Mesendoderm (in vitro differentiated cells): ENCODE measurements around the gene SHC3.

Source experiments
- DNase-seq: peaks from one replicate; pipeline ENCODE4 v3.0.0; 2013
- H2AK5ac ChIP-seq: 2 replicates; pipeline ENCODE4 v1.6.1; 2013; ENCODE audit warnings: low read length, inconsistent platforms
- H2BK120ac ChIP-seq: 2 replicates; pipeline ENCODE4 v1.6.1; 2013; ENCODE audit warnings: low read depth, mild to moderate bottlenecking, low read length, moderate library complexity, mixed read lengths
- H2BK15ac ChIP-seq: replicated peaks from 2 replicates; pipeline ENCODE4 v1.6.1; 2013; ENCODE audit warnings: low read depth, mild to moderate bottlenecking, moderate library complexity
- H2BK5ac ChIP-seq: 2 replicates; pipeline ENCODE4 v1.6.1; 2013; ENCODE audit warnings: low read length, inconsistent platforms
- H3K18ac ChIP-seq: 2 replicates; pipeline ENCODE4 v1.6.1; 2013; ENCODE audit warnings: mild to moderate bottlenecking, low read length, mixed read lengths
- H3K23ac ChIP-seq: one replicate; pipeline ENCODE4 v1.6.1; 2013; ENCODE audit warnings: low read length
- H3K27ac ChIP-seq: 2 replicates; pipeline ENCODE4 v1.5.1; 2013; ENCODE audit warnings: low read depth, mild to moderate bottlenecking, inconsistent platforms, low read length, moderate library complexity
- H3K27me3 ChIP-seq: 2 replicates; pipeline ENCODE4 v1.6.1; 2013; ENCODE audit warnings: low read length, control low read depth, mild to moderate bottlenecking, inconsistent platforms; ENCODE audit not compliant: insufficient read depth, poor library complexity
- H3K36me3 ChIP-seq: 2 replicates; pipeline ENCODE4 v1.6.1; 2013; ENCODE audit warnings: low read length, inconsistent platforms; ENCODE audit not compliant: control insufficient read depth, insufficient read depth
- H3K4ac ChIP-seq: one replicate; pipeline ENCODE4 v1.6.1; 2013; ENCODE audit warnings: low read depth, mild to moderate bottlenecking, low read length, moderate library complexity
- H3K4me1 ChIP-seq: 2 replicates; pipeline ENCODE4 v1.6.1; 2013; ENCODE audit warnings: low read depth, low read length, inconsistent platforms; ENCODE audit not compliant: control insufficient read depth
- H3K4me2 ChIP-seq: 2 replicates; pipeline ENCODE4 v1.6.1; 2013; ENCODE audit warnings: low read length
- H3K4me3 ChIP-seq: 2 replicates; pipeline ENCODE4 v1.5.1; 2013; ENCODE audit warnings: mild to moderate bottlenecking, low read length
- H3K56ac ChIP-seq: one replicate; pipeline ENCODE4 v1.6.1; 2013; ENCODE audit warnings: low read length
- H3K79me1 ChIP-seq: 2 replicates; pipeline ENCODE4 v1.6.1; 2013; ENCODE audit warnings: low read length, inconsistent platforms
- H3K79me2 ChIP-seq: 2 replicates; pipeline ENCODE4 v1.6.1; 2013; ENCODE audit warnings: mild to moderate bottlenecking, low read length; ENCODE audit not compliant: control insufficient read depth, insufficient read depth
- H3K9ac ChIP-seq: 2 replicates; pipeline ENCODE4 v1.6.1; 2013; ENCODE audit warnings: low read length, inconsistent platforms
- H4K5ac ChIP-seq: one replicate; pipeline ENCODE4 v1.6.1; 2013; ENCODE audit warnings: low read length
- H4K8ac ChIP-seq: one replicate; pipeline ENCODE4 v1.6.1; 2013; ENCODE audit warnings: low read depth, mild to moderate bottlenecking, control low read depth, low read length, moderate library complexity
- WGBS: extraction: QIAGEN DNeasy Blood & Tissue Kit; methylation state at CpG from one replicate; pipeline ENCODE4 v1.1.7; 2013; ENCODE audit warnings: low lambda C conversion rate, missing lambda C conversion rate; ENCODE audit not compliant: insufficient coverage; ENCODE audit errors: extremely low coverage; 5-methylcytosine and 5-hydroxymethylcytosine counted together

Gene SHC3

GRCh38 chr9:89194421-89195130 lies 16.0 kb upstream of the SHC3 start:
- Histone ChIP-seq H3K4me1 (no peaks in the 10 kb centered on the region), H2BK120ac (no peak overlapping the region), H2BK5ac (no peak overlapping the region), H4K5ac (no peak overlapping the region), H3K79me1 (no peaks in the 10 kb centered on the region), H3K4ac (no peak overlapping the region), H3K27me3 (no peaks in the 10 kb centered on the region), H3K36me3 (no peaks in the 10 kb centered on the region), H2BK15ac (no peak overlapping the region), H3K4me2 (no peak overlapping the region), H3K9ac (no peak overlapping the region), H3K18ac (no peak overlapping the region), H3K23ac (no peak overlapping the region), H3K56ac (no peak overlapping the region), H2AK5ac (no peak overlapping the region), H3K79me2 (no peaks in the 10 kb centered on the region), H3K4me3 (no peak overlapping the region), H4K8ac (no peak overlapping the region), H3K27ac (no peak overlapping the region)
- no CpG with 5 or more reads among the region's 4 CpGs for WGBS
- peak; percentile 70 for DNase-seq

- no peak overlapping the region for H3K4ac ChIP-seq
- no peak overlapping the region for H3K4me3 ChIP-seq
- no peak overlapping the region for H3K27ac ChIP-seq
- no peak overlapping the region for H3K4me2 ChIP-seq
- H2AK5ac ChIP-seq: no peak overlapping the region
- no peak overlapping the region for H4K8ac ChIP-seq
- H2BK15ac ChIP-seq: no peak overlapping the region
- no peak overlapping the region for H2BK5ac ChIP-seq
- no peaks in the 10 kb centered on the region for H3K79me2 ChIP-seq
- H3K79me1 ChIP-seq: no peaks in the 10 kb centered on the region
- no peak overlapping the region for H3K23ac ChIP-seq
- no peak overlapping the region for H4K5ac ChIP-seq
- no peaks in the 10 kb centered on the region for H3K36me3 ChIP-seq
- no peak overlapping the region for H3K9ac ChIP-seq
- no peak overlapping the region for H3K56ac ChIP-seq
- H3K4me1 ChIP-seq: no peaks in the 10 kb centered on the region
- no peak for DNase-seq
- H2BK120ac ChIP-seq: no peak overlapping the region
- H3K18ac ChIP-seq: no peak overlapping the region
- no peaks in the 10 kb centered on the region for H3K27me3 ChIP-seq
Observed at GRCh38 chr9:89191004-89191403, 12.4 kb upstream of the SHC3 start.

- no peaks in the 10 kb centered on the region for H3K27me3 ChIP-seq
- no peak overlapping the region for H2AK5ac ChIP-seq
- H3K4me2 ChIP-seq: no peak overlapping the region
- no peak overlapping the region for H4K8ac ChIP-seq
- DNase-seq: peak; percentile 14
- H2BK120ac ChIP-seq: no peak overlapping the region
- no CpG with 5 or more reads among the region's 2 CpGs for WGBS
- H3K18ac ChIP-seq: no peak overlapping the region
- H3K36me3 ChIP-seq: no peaks in the 10 kb centered on the region
- no peaks in the 10 kb centered on the region for H3K4me1 ChIP-seq
- no peak overlapping the region for H3K9ac ChIP-seq
- H3K27ac ChIP-seq: no peak overlapping the region
- no peak overlapping the region for H2BK15ac ChIP-seq
- no peak overlapping the region for H3K4me3 ChIP-seq
- no peak overlapping the region for H3K4ac ChIP-seq
- no peaks in the 10 kb centered on the region for H3K79me1 ChIP-seq
- H3K79me2 ChIP-seq: no peaks in the 10 kb centered on the region
- H2BK5ac ChIP-seq: no peak overlapping the region
- no peak overlapping the region for H3K56ac ChIP-seq
- H4K5ac ChIP-seq: no peak overlapping the region
- no peak overlapping the region for H3K23ac ChIP-seq
Observed at GRCh38 chr9:89189215-89189614, 10.6 kb upstream of the SHC3 start.

GRCh38 chr9:89187950-89188349 lies 9.3 kb upstream of the SHC3 start:
- no peaks in the 10 kb centered on the region for H3K27me3 ChIP-seq
- H3K23ac ChIP-seq: no peak overlapping the region
- H3K18ac ChIP-seq: no peak overlapping the region
- H2BK5ac ChIP-seq: no peak overlapping the region
- H3K9ac ChIP-seq: no peak overlapping the region
- H3K4ac ChIP-seq: no peak overlapping the region
- H3K27ac ChIP-seq: no peak overlapping the region
- H2BK120ac ChIP-seq: no peak overlapping the region
- no peak overlapping the region for H4K5ac ChIP-seq
- DNase-seq: no peak
- H3K79me2 ChIP-seq: no peaks in the 10 kb centered on the region
- H3K4me2 ChIP-seq: no peak overlapping the region
- no CpG with 5 or more reads among the region's 1 CpG for WGBS
- H3K79me1 ChIP-seq: no peaks in the 10 kb centered on the region
- H3K4me1 ChIP-seq: no peaks in the 10 kb centered on the region
- H3K36me3 ChIP-seq: no peaks in the 10 kb centered on the region
- H3K4me3 ChIP-seq: no peak overlapping the region
- no peak overlapping the region for H2BK15ac ChIP-seq
- H3K56ac ChIP-seq: no peak overlapping the region
- H2AK5ac ChIP-seq: no peak overlapping the region
- H4K8ac ChIP-seq: no peak overlapping the region

- H2AK5ac ChIP-seq: no peak overlapping the region
- H3K56ac ChIP-seq: no peak overlapping the region
- no peaks in the 10 kb centered on the region for H3K4me1 ChIP-seq
- H2BK5ac ChIP-seq: no peak overlapping the region
- no peaks in the 10 kb centered on the region for H3K79me1 ChIP-seq
- no peak overlapping the region for H2BK15ac ChIP-seq
- no peak overlapping the region for H3K4me3 ChIP-seq
- no peak overlapping the region for H3K9ac ChIP-seq
- no peak overlapping the region for H4K5ac ChIP-seq
- H3K27me3 ChIP-seq: no peaks in the 10 kb centered on the region
- H2BK120ac ChIP-seq: no peak overlapping the region
- DNase-seq: no peak
- WGBS: no CpG with 5 or more reads among the region's 2 CpGs
- H3K36me3 ChIP-seq: no peaks in the 10 kb centered on the region
- no peak overlapping the region for H4K8ac ChIP-seq
- H3K4me2 ChIP-seq: no peak overlapping the region
- no peak overlapping the region for H3K27ac ChIP-seq
- H3K79me2 ChIP-seq: no peaks in the 10 kb centered on the region
- H3K23ac ChIP-seq: no peak overlapping the region
- H3K4ac ChIP-seq: no peak overlapping the region
- H3K18ac ChIP-seq: no peak overlapping the region
Observed at GRCh38 chr9:89187541-89187940, 8.9 kb upstream of the SHC3 start.

GRCh38 chr9:89186960-89187359 lies 8.3 kb upstream of the SHC3 start:
- Histone ChIP-seq H3K4me3 (no peak overlapping the region), H2BK120ac (no peak overlapping the region), H3K36me3 (no peaks in the 10 kb centered on the region), H3K4ac (no peak overlapping the region), H3K18ac (no peak overlapping the region), H3K27ac (no peak overlapping the region), H3K27me3 (no peaks in the 10 kb centered on the region), H3K4me2 (no peak overlapping the region), H3K23ac (no peak overlapping the region), H2AK5ac (no peak overlapping the region), H3K79me2 (no peaks in the 10 kb centered on the region), H3K4me1 (no peaks in the 10 kb centered on the region), H3K79me1 (no peaks in the 10 kb centered on the region), H4K8ac (no peak overlapping the region), H4K5ac (no peak overlapping the region), H2BK15ac (no peak overlapping the region), H3K9ac (no peak overlapping the region), H2BK5ac (no peak overlapping the region), H3K56ac (no peak overlapping the region)
- no peak for DNase-seq
- no CpG with 5 or more reads among the region's 5 CpGs for WGBS
